Measurements from ENCODE around the gene TYW3. TPM values are rescaled to one million over a fixed set of nuclear protein-coding genes. Genes with fewer than 3 reads are reported as not detected.

The TYW3 gene
- total RNA-seq, 4 donors from 2014 or later = 6.7 to 9.2 (median 7.7) TPM

- ATAC-seq = no peak
- TF ChIP-seq POLR2A (IDR thresholded peaks at IDR 0.05) = no peak
- no peak for TF ChIP-seq CTCF (IDR thresholded peaks at IDR 0.05 in 4 of 5, conservative IDR thresholded peaks at IDR 0.05 in 1 of 5)
- Histone ChIP-seq H3K9me3 (no peaks in the 10 kb centered on the region), H3K4me3 (no peak overlapping the region), H3K27ac (no peak overlapping the region), H3K27me3 (no peaks in the 10 kb centered on the region), H3K4me1 (no peaks in the 10 kb centered on the region), H3K36me3 (peaks cover 0 to 28% of the 10 kb centered on the region in 2 donors)
- no peak for DNase-seq
- in situ Hi-C loops (cut with MboI; ENCODE audit: low sequenced_read_pairs in 4 of 4) = no loop called here
- intact Hi-C loops (cut with DNase I; ENCODE audit: low total_unique reads) = no loop called here
These were observed 33.6 kb upstream of the TYW3 start for GRCh38 chr1:74699331-74699730.

GRCh38 chr1:74703386-74704182 is 29.4 kb upstream of the TYW3 start:
- no peak overlapping the region for H3K4me3 ChIP-seq
- peaks cover 0 to 68% of the 10 kb centered on the region in 2 donors for H3K36me3 ChIP-seq
- H3K27me3 ChIP-seq = no peaks in the 10 kb centered on the region
- no peak overlapping the region for H3K27ac ChIP-seq
- no peak for ATAC-seq
- intact Hi-C loops (cut with DNase I; ENCODE audit: low total_unique reads) = no loop called here
- no peaks in the 10 kb centered on the region for H3K9me3 ChIP-seq
- no peak for DNase-seq
- in situ Hi-C loops (cut with MboI; ENCODE audit: low sequenced_read_pairs in 4 of 4) = no loop called here
- no peaks in the 10 kb centered on the region for H3K4me1 ChIP-seq
- TF ChIP-seq POLR2A (IDR thresholded peaks at IDR 0.05) (no peak), CTCF (IDR thresholded peaks at IDR 0.05 in 4 of 5, conservative IDR thresholded peaks at IDR 0.05 in 1 of 5) (no peak)

- H3K27ac ChIP-seq = no peak overlapping the region
- no peak overlapping the region for H3K4me3 ChIP-seq
- ATAC-seq = no peak
- H3K9me3 ChIP-seq = no peaks in the 10 kb centered on the region
- no peaks in the 10 kb centered on the region for H3K27me3 ChIP-seq
- no peak for DNase-seq
- peaks cover 0 to 83% of the 10 kb centered on the region in 2 donors for H3K36me3 ChIP-seq
- no peaks in the 10 kb centered on the region for H3K4me1 ChIP-seq
- in situ Hi-C loops (cut with MboI; ENCODE audit: low sequenced_read_pairs in 4 of 4) (no loop called here), intact Hi-C loops (cut with DNase I; ENCODE audit: low total_unique reads) (no loop called here)
- TF ChIP-seq POLR2A (IDR thresholded peaks at IDR 0.05) (no peak), CTCF (IDR thresholded peaks at IDR 0.05 in 4 of 5, conservative IDR thresholded peaks at IDR 0.05 in 1 of 5) (no peak)
These were observed 20.1 kb upstream of the TYW3 start for GRCh38 chr1:74712881-74713280.

GRCh38 chr1:74713849-74714248 is 19.1 kb upstream of the TYW3 start:
- H3K4me3 ChIP-seq = no peak overlapping the region
- TF ChIP-seq CTCF (IDR thresholded peaks at IDR 0.05 in 4 of 5, conservative IDR thresholded peaks at IDR 0.05 in 1 of 5) (no peak), POLR2A (IDR thresholded peaks at IDR 0.05) (no peak)
- H3K27ac ChIP-seq = no peak overlapping the region
- no peaks in the 10 kb centered on the region for H3K4me1 ChIP-seq
- H3K27me3 ChIP-seq = no peaks in the 10 kb centered on the region
- intact Hi-C loops (cut with DNase I; ENCODE audit: low total_unique reads) = no loop called here
- H3K9me3 ChIP-seq = no peaks in the 10 kb centered on the region
- DNase-seq = no peak
- in situ Hi-C loops (cut with MboI; ENCODE audit: low sequenced_read_pairs in 4 of 4) = no loop called here
- ATAC-seq = no peak
- peaks cover 0 to 83% of the 10 kb centered on the region in 2 donors for H3K36me3 ChIP-seq

All from gastrocnemius medialis (tissue), 4 donors.